Adrenal gland (tissue), 5 donors: ENCODE data around the gene PIM3.

Source experiments
- POLR2A ChIP-seq, 2 donors: fragments of 450-650 bp; IDR thresholded peaks; one replicate each; pipeline ENCODE4 v1.6.1; 2017; ENCODE audit warnings: antibody characterized with exemption in 2 of 2, mild to moderate bottlenecking in 2 of 2, moderate library complexity in 1 of 2
- TF ChIP-seq, protein P1 (sequence below), 6 experiments: fragments of 450-650 bp in 4 of 6; fragments of 200-600 bp in 2 of 6; sonication (generic) in 1 of 6; IDR thresholded peaks; 1 replicate in 5 of 6; 2 replicates in 1 of 6; pipeline versions ENCODE4 v1.5.1 to v1.8.0; 2016 to 2021; ENCODE audit warnings: antibody characterized with exemption in 6 of 6, mild to moderate bottlenecking in 2 of 6, moderate library complexity in 1 of 6
- donor health status: DM: no; HTN: no; CAD: no.

DNA sequence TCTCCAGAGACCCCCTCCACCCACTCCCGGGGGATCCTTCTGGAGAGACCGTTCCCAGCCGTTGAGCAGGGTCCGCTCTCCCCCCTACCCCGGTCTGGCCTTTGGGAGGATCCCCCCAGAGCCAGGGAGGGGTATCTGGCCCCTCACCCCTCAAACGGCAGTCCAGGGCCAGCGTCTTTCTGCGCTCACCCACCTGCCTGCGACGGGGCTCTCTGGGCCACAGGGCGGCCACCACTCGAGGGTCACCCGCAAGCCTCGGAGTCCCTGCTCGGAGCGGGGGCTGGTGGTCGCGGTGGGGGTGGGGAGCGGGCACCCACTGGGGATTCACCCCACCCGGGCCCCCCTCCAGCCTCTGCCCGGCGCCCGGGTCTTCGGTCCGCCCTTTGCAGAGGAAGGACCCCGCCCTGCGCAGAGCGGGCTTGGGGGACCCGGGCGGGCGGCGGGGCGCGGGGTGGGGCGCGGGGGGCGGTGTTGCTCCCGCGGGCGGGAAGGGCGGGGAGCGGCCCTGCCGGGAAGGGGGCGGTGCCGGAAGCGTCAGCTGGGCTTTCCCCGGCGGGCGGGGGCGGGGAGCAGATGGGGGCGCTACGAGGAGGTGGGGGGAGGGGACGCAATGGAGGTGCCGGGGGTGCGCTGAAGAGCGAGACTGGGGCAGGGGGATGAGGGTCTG, 25.5 kb upstream of the PIM3 start:
- TF ChIP-seq, protein P1, sequence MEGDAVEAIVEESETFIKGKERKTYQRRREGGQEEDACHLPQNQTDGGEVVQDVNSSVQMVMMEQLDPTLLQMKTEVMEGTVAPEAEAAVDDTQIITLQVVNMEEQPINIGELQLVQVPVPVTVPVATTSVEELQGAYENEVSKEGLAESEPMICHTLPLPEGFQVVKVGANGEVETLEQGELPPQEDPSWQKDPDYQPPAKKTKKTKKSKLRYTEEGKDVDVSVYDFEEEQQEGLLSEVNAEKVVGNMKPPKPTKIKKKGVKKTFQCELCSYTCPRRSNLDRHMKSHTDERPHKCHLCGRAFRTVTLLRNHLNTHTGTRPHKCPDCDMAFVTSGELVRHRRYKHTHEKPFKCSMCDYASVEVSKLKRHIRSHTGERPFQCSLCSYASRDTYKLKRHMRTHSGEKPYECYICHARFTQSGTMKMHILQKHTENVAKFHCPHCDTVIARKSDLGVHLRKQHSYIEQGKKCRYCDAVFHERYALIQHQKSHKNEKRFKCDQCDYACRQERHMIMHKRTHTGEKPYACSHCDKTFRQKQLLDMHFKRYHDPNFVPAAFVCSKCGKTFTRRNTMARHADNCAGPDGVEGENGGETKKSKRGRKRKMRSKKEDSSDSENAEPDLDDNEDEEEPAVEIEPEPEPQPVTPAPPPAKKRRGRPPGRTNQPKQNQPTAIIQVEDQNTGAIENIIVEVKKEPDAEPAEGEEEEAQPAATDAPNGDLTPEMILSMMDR (IDR thresholded peaks at IDR 0.05) = no peak
- no peak for TF ChIP-seq POLR2A (IDR thresholded peaks at IDR 0.05)
